HG03432 (cell line): ENCODE results near the gene PPP1R1B.
"Not testable (repeated sequence)": the region's sequence is repeated elsewhere in the genome, so short reads cannot be mapped to it uniquely, and the experiment has no call there.

Experiments used
- ATAC-seq: cut with Tn5 transposase; IDR thresholded peaks from one replicate; pipeline ENCODE4 v1.9.1; 2021; ENCODE audit warnings: mild to moderate bottlenecking, moderate library complexity; ENCODE audit not compliant: unreplicated experiment

The PPP1R1B gene

DNA sequence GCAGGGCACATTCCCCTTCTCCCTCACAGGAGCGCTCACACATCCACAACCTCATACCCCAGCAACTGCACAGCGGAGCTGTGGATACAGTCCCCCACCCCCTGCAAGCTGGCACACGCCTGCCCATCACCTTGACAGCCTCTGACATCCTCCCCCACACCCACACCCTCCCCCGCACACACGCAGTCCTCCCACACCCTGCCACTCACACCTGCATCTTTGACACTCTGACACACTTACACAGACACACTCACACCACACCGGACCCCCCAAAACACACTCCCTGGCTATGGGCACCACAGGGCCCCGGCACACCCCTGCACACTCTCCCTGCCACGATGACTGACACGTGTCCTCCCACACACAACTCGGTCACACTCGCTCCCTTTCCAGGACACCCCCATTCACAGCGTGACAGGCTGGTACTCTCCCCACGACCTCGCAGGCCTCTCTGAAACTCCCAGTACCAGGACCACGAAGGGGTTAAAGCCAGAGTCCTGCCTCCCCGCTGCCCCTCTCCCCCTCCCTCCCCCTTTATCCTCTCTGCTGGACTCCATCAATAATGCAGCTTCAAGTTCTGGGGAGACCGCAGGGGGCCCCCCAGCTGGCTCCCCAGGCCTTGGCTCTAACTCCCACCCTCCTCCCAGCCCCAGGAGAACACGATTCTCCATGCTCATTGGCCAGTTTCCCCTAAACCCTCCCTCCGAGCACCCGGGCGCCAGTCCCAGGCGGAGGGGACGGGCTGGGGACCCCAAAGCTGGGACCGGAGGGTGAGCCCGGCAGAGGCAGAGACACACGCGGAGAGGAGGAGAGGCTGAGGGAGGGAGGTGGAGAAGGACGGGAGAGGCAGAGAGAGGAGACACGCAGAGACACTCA is at the start of gene PPP1R1B:
TSS of gene PPP1R1B (plus strand) at position 782 of the 876 bp plus-strand sequence. CDS start 441 bp downstream, outside the sequence.
- ATAC-seq = no peak

DNA sequence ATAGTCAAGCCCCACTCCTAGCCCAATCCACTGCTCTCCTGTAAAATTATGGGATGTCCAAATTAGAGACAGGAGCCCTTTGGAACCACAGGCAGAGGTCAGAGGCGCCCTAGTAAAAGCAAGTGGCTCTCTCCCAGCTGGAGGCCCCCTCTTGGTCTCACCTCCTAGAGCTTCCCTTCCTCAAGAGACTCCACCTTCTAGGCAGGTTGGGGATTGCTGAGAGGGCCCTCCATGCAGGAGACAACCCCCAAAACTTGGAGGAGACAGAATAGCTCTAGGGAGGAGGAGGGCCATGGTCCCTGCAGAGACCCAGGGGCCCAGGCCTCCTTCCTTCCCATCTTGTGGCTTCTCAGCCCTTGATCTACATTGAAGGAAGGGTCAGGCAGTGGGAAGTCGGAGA is 48.5 kb upstream of the PPP1R1B start:
- ATAC-seq = no peak

GRCh38 chr17:39579318-39580081 is 47.3 kb upstream of the PPP1R1B start:
- ATAC-seq = no peak

DNA sequence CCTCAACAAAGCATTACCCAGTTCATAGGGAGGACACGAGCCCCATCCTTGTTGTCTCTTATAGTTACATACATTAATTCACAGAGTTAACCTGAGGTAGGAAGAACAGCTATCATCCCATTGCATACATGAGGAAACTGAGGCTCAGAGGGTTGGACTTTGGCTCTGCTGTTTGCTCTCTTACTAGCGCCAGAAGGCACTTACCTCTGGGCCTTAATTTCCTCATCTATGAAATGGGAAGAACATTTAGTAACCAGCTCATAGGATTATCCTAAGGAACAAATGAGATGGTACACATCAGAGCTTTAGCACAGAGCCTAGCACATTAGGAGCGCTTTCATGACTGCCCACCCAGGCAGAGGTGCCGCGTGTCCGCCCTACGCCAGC is 46.7 kb upstream of the PPP1R1B start:
- ATAC-seq = no peak

GRCh38 chr17:39581071-39581758 is 45.5 kb upstream of the PPP1R1B start:
- no peak for ATAC-seq

DNA sequence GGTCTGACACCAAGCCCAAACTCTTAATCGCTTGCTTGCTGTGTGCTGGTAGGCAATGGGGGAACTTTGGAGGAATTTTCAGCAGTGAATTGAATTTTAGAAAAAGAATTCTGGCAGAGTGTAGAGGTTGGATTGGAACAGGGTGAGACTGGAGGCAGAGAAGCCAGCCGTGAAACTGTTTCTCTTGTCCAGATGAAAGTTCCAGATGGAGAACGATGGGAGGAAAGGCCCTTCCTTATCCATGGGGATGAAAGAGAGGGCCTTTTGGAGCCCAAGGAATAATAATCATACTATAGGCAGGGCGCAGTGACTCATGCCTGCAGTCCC is 45.0 kb upstream of the PPP1R1B start:
- no peak for ATAC-seq

DNA sequence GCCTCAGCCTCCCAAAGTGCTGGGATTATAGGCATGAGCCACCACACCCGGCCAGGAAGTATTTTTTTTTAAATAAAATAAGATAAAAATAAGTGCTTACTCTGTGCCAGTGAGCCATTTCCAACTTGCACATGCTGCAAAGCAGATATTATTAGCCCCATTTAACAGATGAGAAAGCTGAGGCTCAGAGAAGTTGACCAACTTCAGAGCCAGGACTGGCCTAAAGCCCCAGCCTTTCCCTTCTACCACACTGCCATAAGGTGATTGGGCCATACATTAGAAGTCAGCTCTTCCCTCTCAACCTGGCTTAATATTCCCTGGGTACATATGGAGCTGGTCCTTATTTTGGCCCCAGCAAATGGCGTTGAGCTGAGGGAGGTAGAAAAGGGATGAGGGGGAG is 44.1 kb upstream of the PPP1R1B start:
- no peak for ATAC-seq

DNA sequence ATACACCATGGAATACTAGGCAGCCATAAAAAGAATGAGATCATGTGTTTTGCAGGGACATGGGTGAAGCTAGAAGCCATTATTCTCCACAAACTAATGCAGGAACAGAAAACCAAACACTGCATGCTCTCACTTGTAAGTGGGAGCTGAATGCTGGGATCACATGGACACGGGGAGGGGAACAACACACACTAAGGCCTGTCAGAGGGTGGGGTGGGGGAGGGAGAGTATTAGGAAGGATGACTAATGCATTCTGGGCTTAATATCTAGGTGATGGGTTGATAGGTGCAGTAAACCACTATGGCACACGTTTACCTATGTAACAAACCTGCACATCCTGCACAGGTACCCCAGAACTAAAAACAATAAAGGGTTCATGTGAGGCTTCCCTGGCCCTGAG is 36.6 kb upstream of the PPP1R1B start:
- ATAC-seq = not testable (repeated sequence)

GRCh38 chr17:39591958-39592954 is 34.5 kb upstream of the PPP1R1B start:
- ATAC-seq = no peak

GRCh38 chr17:39593371-39593770 is 33.4 kb upstream of the PPP1R1B start:
- ATAC-seq = no peak

DNA sequence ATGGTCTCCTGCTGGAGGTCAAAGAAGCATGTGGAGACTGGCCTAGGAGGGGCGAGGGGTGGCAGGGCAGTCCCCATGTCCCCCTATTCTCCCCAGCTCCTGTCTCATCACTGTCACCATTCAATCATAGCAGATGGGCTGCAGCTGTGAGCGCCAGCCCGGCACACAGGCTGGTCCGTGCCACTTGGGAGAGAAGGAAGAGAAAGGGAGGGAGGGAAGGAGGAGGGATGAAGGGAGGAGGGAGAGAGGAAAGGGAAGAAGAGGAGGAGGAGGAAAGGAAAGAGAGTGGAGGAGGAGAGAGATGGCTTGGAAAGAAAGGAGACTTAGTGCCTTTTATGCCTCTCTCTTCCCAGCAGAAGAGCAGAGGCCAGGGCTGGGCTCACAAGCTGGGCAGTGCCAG is 31.5 kb upstream of the PPP1R1B start:
- no peak for ATAC-seq

GRCh38 chr17:39595928-39596510 is 30.7 kb upstream of the PPP1R1B start:
- no peak for ATAC-seq

GRCh38 chr17:39596543-39597267 is 30.0 kb upstream of the PPP1R1B start:
- ATAC-seq = no peak

- ATAC-seq = no peak
Observed at GRCh38 chr17:39597372-39598046, 29.2 kb upstream of the PPP1R1B start.

- no peak for ATAC-seq
Observed at GRCh38 chr17:39598047-39598481, 28.7 kb upstream of the PPP1R1B start.

- ATAC-seq = no peak
Observed at GRCh38 chr17:39598630-39599003, 28.1 kb upstream of the PPP1R1B start.

DNA sequence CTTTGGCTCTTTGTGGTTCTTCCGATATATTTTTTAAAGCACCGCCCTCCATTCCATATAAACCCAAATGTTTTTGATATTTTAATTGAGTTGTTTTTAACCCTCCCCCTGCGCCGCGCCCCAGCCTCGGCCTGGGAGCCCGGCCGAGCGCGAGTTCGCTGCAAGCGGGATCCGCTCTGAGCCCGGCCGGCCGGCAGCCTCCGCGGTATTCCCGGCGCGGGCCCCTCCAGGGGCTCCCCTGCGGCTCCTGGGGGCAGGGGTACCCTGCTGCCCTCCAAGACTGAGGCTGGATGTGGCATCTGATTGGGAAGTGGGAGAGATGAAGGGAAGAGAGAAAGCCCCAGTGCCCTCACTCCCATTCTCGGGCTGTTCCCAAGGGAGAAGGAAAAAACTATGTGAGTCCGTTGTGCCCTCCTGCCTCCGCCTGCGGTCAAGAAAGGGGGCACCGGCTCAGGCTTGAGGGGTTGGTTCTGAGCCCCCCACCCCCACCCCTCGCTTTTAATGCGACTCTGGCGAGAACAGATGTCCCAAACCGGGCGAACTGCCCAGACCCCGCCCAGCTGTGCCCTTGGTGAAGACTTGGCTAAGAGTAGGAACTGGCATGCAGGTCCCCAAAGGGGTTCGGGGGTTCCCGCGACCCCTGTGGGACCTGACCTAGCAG is 27.6 kb upstream of the PPP1R1B start:
- ATAC-seq = no peak

DNA sequence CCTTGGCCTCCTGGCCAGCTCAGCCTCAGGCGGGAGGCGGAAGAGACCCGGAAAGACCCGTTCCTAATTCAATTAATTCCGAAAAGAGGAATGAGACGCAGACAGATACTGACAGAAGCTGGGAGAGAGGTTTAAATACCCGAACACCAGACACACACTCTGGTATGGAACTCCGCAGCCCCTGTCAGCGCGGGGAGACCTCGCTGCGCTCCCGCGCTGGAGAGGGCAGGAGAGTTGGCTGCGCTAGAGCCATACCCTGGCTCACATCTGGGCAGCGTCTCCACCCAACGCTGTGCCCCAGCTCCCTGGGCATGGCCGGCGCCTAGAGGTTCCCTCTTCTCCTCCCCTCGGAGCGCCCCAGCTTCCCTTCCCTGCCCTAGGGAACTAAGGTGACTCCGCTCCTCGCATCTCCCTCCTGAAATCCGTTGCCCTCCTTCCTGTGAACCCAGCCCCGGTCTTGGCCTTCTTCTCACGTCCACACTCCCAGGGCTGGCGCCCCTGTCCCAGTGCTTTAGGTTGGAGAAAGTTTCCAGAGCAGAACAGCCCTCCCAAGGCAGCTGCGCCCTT is 27.0 kb upstream of the PPP1R1B start:
- no peak for ATAC-seq
